Suppressor macrophage treated with lipopolysaccharide for 4 hours (primary cell): ENCODE measurements around the gene CROCC2.
A peak's percentile ranks its signal among the peaks of the same experiment; 100 is the strongest.

Source experiments
- DNase-seq: peaks from one replicate; pipeline ENCODE4 v3.0.0-alpha.2; 2020

The CROCC2 gene

DNA sequence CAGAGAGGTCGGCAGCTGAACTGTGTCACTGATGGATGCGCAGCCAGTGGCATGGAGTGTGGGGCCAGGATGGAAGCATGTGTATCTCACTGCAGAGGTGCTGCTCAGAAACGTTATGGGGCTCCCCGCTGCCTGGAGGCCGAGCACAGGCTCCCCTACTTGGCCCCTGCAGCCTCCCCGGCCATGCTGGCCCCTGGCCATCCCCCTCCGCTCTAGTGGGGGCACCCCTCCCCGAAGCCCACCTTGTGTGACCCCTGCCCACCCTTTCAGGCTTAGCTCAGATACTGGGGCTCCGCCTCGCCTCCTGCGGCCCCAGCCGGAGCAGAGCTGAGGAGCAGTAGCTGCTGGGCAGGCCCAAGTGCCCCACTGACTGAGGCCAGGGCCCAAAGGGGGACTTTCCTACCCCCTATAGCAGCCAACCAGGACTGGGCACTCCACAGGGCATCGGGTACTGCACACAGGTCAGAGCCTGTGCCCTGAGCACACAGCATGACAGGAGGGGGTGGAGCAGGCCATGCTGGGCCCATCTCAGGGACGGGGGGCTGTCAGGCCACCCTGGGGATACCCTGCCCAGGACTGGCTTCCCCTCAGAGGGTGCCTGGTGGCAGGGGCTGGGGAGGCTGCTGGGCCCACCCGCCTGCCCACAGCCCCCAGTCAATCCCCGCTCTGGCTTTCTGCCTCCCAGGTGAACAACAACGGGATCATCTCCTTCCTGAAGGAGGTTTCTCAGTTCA is 123.6 kb downstream of the CROCC2 start:
- no peak for DNase-seq

GRCh38 chr2:241030333-241030680 is 124.2 kb downstream of the CROCC2 start:
- no peak for DNase-seq

GRCh38 chr2:241030883-241031282 is 124.7 kb downstream of the CROCC2 start:
- no peak for DNase-seq

- no peak for DNase-seq
Observed at GRCh38 chr2:241031436-241032165, 125.5 kb downstream of the CROCC2 start.

- DNase-seq = no peak
Observed at GRCh38 chr2:241033336-241033987, 127.3 kb downstream of the CROCC2 start.

GRCh38 chr2:241033994-241034393 is 127.9 kb downstream of the CROCC2 start:
- no peak for DNase-seq

- DNase-seq = no peak
Observed at GRCh38 chr2:241034490-241035141, 128.5 kb downstream of the CROCC2 start.

DNA sequence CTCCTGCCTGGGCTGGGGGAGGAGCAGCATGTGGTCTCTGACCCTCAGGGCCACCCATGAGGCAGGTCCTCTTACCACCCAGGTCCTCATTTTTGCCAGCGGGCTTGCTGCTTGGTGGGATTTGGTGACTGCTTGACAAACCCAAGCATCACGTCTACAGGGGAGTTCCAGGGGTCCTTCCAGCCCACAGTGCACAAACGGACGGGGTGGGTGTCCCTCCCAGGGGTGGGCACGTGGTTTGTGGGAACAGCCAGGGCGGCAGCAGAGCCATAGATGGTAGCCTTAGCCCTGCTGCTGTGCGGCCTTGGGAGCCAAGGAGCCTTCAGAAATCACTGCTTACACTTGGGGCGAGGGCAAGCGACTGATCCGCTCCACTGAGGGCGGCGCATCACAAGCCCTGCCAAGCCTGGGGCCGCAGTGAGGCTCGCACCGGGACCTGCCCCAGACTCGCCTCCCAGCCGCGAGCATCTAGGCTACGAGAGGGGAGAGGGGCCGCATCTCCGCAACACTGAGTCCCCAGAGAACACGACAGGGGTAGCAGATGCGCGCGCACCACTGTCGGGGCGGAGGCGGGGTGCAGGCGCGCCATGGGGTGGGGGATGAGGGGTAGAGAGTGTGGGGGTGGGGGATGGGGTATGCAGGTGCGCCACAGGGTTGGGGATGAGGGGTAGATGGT is 129.1 kb downstream of the CROCC2 start:
- no peak for DNase-seq

DNA sequence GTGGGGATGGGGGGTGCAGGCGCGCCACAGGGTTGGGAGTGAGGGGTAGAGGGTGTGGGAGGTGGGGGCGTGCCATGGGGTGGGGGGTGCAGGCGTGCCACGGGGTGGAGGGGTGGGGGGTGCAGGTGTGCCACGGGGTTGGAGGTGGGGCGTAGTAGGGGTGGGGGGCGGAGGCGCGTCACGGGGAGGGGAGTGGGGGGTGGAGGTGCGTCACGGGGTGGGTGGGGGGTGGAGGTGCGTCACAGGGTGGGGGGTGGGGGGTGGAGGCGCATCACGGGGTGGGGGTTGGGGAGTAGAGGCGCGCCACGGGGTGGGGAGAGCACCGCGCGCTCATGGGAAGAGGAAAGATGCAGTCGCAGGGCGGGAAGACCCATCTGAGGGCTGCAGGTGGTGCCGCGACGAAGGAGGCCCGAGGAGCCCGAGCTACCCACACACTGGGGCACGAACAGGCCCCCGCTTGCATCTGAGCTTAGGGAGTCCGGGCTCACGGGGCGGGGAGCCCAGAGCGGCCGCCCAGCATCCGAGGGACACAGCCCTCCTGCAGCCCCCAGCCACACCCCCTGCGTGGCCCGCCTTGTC is 129.8 kb downstream of the CROCC2 start:
- DNase-seq = no peak

DNA sequence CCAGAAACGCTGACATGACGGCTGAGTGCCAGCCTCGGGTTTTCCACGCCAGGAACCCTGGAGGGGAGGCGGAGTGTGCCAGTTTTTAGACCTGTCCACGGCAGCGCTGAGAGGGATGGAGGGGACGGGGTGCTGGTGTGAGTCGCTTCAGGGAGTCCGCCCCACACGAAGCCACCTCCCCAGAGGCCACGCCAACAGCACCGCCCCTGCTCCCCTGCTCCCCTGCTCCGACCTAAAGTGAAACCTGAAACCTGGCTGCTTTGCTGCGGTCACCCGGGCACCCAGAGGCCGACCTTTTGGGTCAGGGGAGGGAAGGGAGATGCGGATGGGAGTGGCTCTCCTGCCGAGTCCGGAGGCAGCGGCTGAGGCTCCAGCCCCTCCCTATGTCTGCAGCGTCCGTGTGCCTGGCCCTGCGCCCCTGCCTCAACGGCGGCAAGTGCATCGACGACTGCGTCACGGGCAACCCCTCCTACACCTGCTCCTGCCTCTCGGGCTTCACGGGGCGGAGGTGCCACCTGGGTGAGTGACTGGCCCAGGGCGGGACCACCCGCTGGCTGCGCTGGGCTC is 130.3 kb downstream of the CROCC2 start:
- no peak for DNase-seq

DNA sequence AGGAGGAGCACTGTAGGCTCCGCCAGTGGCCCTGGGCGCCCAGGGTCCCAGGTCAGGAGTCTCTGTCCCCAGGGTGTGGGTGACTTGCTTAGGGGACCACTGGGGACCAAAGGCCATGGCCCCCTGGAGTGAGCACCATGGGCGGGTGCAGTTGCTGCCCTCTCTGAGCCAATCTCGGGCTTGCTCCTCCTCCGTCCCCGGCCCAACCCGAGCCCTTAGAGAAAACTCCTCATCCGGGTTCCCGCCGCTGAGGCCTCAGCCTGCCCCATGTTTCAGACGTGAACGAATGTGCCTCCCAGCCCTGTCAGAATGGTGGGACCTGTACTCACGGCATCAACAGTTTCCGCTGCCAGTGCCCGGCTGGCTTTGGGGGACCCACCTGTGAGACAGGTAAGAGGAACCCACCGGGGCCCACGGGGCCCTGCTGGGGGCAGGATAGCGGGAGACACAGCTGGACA is 130.9 kb downstream of the CROCC2 start:
- DNase-seq = no peak

DNA sequence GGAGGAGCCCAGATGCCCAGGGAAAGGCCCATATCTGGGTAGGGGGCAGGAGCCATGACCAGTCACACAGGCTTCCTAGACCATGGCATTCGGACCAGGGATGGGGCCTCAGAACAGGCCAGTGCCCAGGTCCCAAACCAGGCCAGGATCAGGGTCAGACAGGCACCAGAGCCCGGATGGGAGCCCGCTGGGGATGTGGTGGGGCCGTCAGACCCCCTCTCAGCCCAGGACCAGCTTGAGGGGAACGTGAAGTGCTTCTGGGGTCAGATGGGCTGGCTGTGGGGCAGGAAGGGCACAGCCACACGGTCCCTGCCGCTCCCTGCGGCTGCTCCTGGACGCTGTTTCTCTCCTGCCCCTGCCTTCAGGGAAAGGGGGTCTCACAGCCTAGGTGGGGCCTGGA is 131.4 kb downstream of the CROCC2 start:
- DNase-seq = no peak

- no peak for DNase-seq
Observed at GRCh38 chr2:241038374-241039180, 132.4 kb downstream of the CROCC2 start.

- no peak for DNase-seq
Observed at GRCh38 chr2:241039416-241039815, 133.3 kb downstream of the CROCC2 start.

DNA sequence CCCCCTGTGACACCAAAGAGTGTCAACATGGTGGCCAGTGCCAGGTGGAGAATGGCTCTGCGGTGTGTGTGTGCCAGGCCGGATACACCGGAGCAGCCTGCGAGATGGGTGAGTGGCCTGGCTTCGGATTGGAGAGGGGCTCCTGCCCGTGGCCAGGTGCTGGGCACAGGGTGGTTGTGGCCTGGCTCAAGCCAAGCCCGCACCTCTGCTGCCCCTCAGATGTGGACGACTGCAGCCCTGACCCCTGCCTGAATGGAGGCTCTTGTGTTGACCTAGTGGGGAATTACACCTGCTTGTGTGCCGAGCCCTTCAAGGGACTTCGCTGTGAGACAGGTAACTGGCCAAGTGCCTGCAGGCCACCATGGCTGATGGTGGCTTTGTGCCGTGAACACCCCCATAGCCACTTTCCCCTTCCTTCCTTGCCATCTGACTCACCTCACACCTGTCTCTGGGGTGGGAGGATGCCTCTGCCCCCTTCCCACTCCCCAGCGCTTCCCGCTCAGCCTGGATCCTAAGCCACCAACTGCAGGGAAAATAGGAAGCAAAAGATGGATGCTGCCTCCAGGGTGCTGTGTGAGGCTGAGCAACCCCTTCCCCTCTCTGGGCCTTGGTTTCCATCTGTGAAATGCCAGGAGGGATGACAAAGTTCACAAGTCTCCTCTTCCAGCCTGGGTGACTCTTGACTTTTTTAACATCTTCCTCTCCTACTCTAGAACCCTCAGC is 134.1 kb downstream of the CROCC2 start:
- no peak for DNase-seq

DNA sequence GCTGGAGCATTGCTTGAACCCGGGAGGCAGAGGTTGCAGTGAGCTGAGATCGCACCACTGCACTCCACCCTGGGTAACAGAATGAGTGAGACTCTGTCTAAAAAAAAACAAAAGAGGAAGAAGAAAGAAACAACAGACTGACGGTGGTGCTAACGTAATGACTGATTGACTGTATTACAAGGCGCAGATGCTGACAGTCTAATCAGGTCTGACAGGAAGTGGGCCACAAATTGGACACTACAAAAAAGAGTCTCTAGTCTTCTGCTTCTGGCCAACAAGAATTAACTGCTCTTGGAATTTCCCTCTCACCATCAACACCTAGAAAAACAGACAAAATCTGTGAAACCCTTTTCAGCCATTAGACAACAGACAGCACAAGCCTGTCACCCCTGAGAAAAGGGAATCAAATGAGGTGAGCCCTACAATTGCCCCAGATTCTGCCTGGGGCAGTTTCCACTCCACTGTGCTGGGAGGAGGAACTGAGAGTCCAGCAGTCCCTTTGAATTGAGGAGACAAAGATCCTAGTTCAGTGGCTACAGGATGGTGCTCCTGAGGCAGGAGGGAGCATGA is 135.5 kb downstream of the CROCC2 start:
- peak; percentile 9 for DNase-seq
